OCI-LY1 (cell line): ENCODE data around the gene TPO.

Experiments used
- H2AFZ ChIP-seq: fragments of 200-600 bp; sonication (generic), shearing (Covaris generic); 2 replicates; pipeline ENCODE4 v1.6.0; 2014; ENCODE audit warnings: antibody characterized with exemption, mild to moderate bottlenecking, low read length
- H3F3A ChIP-seq: fragments of 200-600 bp; sonication (generic), shearing (Covaris generic); 2 replicates; pipeline ENCODE4 v1.6.0; 2014; ENCODE audit warnings: mild to moderate bottlenecking, antibody characterized with exemption, low read length, moderate library complexity; ENCODE audit not compliant: insufficient read depth
- H3K27ac ChIP-seq: fragments of 200-600 bp; sonication (generic); 2 replicates; pipeline ENCODE4 v1.5.1; 2014; ENCODE audit warnings: low read length, mixed run types, mild to moderate bottlenecking, low read depth; ENCODE audit not compliant: poor library complexity, severe bottlenecking
- H3K27me3 ChIP-seq: fragments of 200-600 bp; sonication (generic); 2 replicates; pipeline ENCODE4 v1.6.0; 2014; ENCODE audit warnings: antibody characterized with exemption, mild to moderate bottlenecking, low read length, moderate library complexity; ENCODE audit not compliant: insufficient read depth
- H3K36me3 ChIP-seq: fragments of 200-600 bp; sonication (generic); 2 replicates; pipeline ENCODE4 v1.6.1; 2014; ENCODE audit warnings: mild to moderate bottlenecking, antibody characterized with exemption, low read length, moderate library complexity, mixed read lengths; ENCODE audit not compliant: insufficient read depth
- H3K4me1 ChIP-seq: fragments of 200-600 bp; sonication (generic); 2 replicates; pipeline ENCODE4 v1.5.1; 2014; ENCODE audit warnings: mild to moderate bottlenecking, low read length, moderate library complexity; ENCODE audit not compliant: insufficient read depth, severe bottlenecking
- H3K4me2 ChIP-seq: fragments of 200-600 bp; sonication (generic), shearing (Covaris generic); 2 replicates; pipeline ENCODE4 v1.6.1; 2014; ENCODE audit warnings: low read length
- H3K4me3 ChIP-seq: fragments of 200-600 bp; sonication (generic); 2 replicates; pipeline ENCODE4 v1.5.1; 2014; ENCODE audit warnings: low read length, low read depth, mild to moderate bottlenecking, mixed read lengths; ENCODE audit not compliant: poor library complexity, severe bottlenecking
- H3K79me2 ChIP-seq: fragments of 200-600 bp; shearing (Covaris generic); 2 replicates; pipeline ENCODE4 v1.6.1; 2016; ENCODE audit warnings: mixed run types, low read length, mixed read lengths; ENCODE audit not compliant: insufficient read depth
- H3K9ac ChIP-seq: fragments of 200-600 bp; sonication (generic), shearing (Covaris generic); 2 replicates; pipeline ENCODE4 v1.6.1; 2014; ENCODE audit warnings: mild to moderate bottlenecking, low read length, mixed read lengths
- H3K9me2 ChIP-seq: fragments of 200-600 bp; sonication (generic), shearing (Covaris generic); 2 replicates; pipeline ENCODE4 v1.6.1; 2014; ENCODE audit warnings: low read depth, mild to moderate bottlenecking, low read length, mixed read lengths
- H3K9me3 ChIP-seq: fragments of 200-600 bp; shearing (Covaris generic); 2 replicates; pipeline ENCODE4 v1.6.1; 2014; ENCODE audit warnings: low read length, mixed read lengths
- H4K20me1 ChIP-seq: fragments of 200-600 bp; sonication (generic), shearing (Covaris generic); 2 replicates; pipeline ENCODE4 v1.6.0; 2016; ENCODE audit warnings: mild to moderate bottlenecking, low read length; ENCODE audit not compliant: insufficient read depth
- CTCF ChIP-seq: fragments of 200-600 bp; sonication (generic), shearing (Covaris generic); IDR thresholded peaks from 2 replicates; pipeline ENCODE4 v1.5.1; 2017; ENCODE audit warnings: mild to moderate bottlenecking, antibody characterized with exemption, low read length, moderate library complexity, mixed read lengths
- EZH2 ChIP-seq: fragments of 200-600 bp; sonication (generic), shearing (Covaris generic); IDR thresholded peaks from 2 replicates; pipeline ENCODE4 v1.8.0; 2017; ENCODE audit warnings: borderline replicate concordance, mixed run types, mild to moderate bottlenecking, antibody characterized with exemption, low read length, moderate library complexity, mixed read lengths

The TPO gene

GRCh38 chr2:1546901-1547300 is 133.6 kb downstream of the TPO start:
- no peaks in the 10 kb centered on the region for H3K9me3 ChIP-seq
- no peak overlapping the region for H3K4me3 ChIP-seq
- no peaks in the 10 kb centered on the region for H3K4me1 ChIP-seq
- H4K20me1 ChIP-seq, result no peaks in the 10 kb centered on the region
- no peak overlapping the region for H3K9ac ChIP-seq
- no peaks in the 10 kb centered on the region for H3K79me2 ChIP-seq
- H3K27ac ChIP-seq, result no peak overlapping the region
- no peak overlapping the region for H3K4me2 ChIP-seq
- H3F3A ChIP-seq, result no peaks in the 10 kb centered on the region
- H3K27me3 ChIP-seq, result no peaks in the 10 kb centered on the region
- no peaks in the 10 kb centered on the region for H3K36me3 ChIP-seq
- no peaks in the 10 kb centered on the region for H3K9me2 ChIP-seq
- no peak overlapping the region for H2AFZ ChIP-seq
- TF ChIP-seq EZH2, result no peak
- TF ChIP-seq CTCF, result no peak

GRCh38 chr2:1548910-1549673 is 135.8 kb downstream of the TPO start:
- Histone ChIP-seq H3K79me2 (no peaks in the 10 kb centered on the region), H3K36me3 (no peaks in the 10 kb centered on the region), H3K27me3 (no peaks in the 10 kb centered on the region), H3K4me2 (no peak overlapping the region), H3K27ac (no peak overlapping the region), H3K4me3 (no peak overlapping the region), H3K9me2 (no peaks in the 10 kb centered on the region), H3F3A (no peaks in the 10 kb centered on the region), H2AFZ (no peak overlapping the region), H3K9ac (no peak overlapping the region), H3K4me1 (no peaks in the 10 kb centered on the region), H4K20me1 (no peaks in the 10 kb centered on the region), H3K9me3 (no peaks in the 10 kb centered on the region)
- TF ChIP-seq EZH2 (no peak), CTCF (no peak)

GRCh38 chr2:1550076-1550475 is 136.8 kb downstream of the TPO start:
- H3K9me3 ChIP-seq, result no peaks in the 10 kb centered on the region
- H3K27me3 ChIP-seq, result no peaks in the 10 kb centered on the region
- TF ChIP-seq CTCF, result no peak
- TF ChIP-seq EZH2, result no peak
- no peak overlapping the region for H3K27ac ChIP-seq
- H3K4me3 ChIP-seq, result no peak overlapping the region
- H2AFZ ChIP-seq, result no peak overlapping the region
- no peaks in the 10 kb centered on the region for H3K4me1 ChIP-seq
- H3K4me2 ChIP-seq, result no peak overlapping the region
- H3F3A ChIP-seq, result no peaks in the 10 kb centered on the region
- no peaks in the 10 kb centered on the region for H3K36me3 ChIP-seq
- H3K9me2 ChIP-seq, result no peaks in the 10 kb centered on the region
- H4K20me1 ChIP-seq, result no peaks in the 10 kb centered on the region
- H3K79me2 ChIP-seq, result no peaks in the 10 kb centered on the region
- H3K9ac ChIP-seq, result no peak overlapping the region
